ENCODE results near the gene PEAK1. TPM values are rescaled to one million over a fixed set of nuclear protein-coding genes. Genes with fewer than 3 reads are reported as not detected.

The PEAK1 gene
- total RNA-seq, 1 experiment from 2014 or later: 18.4 TPM

DNA sequence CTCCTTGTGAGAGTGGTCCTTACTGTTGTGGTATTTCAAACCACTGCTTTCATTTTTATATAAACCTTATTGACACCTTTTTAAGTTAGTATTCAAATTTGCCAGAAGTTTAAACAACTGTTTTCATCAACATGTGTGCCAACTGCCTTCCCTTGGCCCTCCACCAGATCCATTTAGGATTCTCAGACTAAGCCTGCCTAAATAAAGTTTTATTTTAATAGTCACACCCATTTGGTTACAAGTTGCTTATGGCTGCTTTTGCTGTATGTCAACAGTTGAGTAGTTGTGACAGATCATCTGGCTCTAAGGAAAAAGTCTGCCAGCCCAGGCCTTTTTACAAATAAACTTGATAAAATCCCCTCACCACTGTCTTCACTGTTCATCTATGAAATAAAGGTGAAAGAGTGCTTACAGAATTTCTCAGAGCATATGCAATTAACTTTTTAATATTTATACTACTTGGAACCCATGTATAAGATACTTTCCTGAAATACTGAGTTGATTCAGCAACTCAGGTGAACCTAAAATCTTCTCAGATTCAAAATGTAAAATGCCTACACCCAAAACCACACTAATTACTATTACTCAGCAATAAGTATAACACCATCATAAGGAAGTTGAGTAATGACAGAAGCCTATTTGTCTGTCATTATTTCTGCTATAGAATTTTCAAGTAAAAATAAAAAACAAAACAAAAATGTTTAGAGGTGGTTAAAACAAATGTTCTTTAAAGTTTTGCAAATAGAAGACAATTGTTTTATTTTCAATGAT is 35.1 kb downstream of the PEAK1 start:
- Histone ChIP-seq H3K27me3 (replicated peaks; ENCODE audit: control insufficient read depth, insufficient read depth, low read length) (no peaks in the 10 kb centered on the region), H3K9me3 (no peaks in the 10 kb centered on the region), H3K4me1 (no peaks in the 10 kb centered on the region), H3K4me3 (ENCODE audit: low read depth, low read length) (no peak overlapping the region), H3K36me3 (ENCODE audit: control insufficient read depth, insufficient read depth, low read length) (no peaks in the 10 kb centered on the region; the same call in 1 of the 2 replicates)
- ChIA-PET CTCF (no interaction called here), POLR2A (no interaction called here)
- intact Hi-C loops (cut with micrococcal nuclease; ENCODE audit: unreplicated experiment): no loop called here
- Mint-ChIP-seq H3K4me1 (ENCODE audit: low read depth, unreplicated experiment) (no peaks in the 10 kb centered on the region), H3K4me3 (ENCODE audit: unreplicated experiment) (no peak overlapping the region), H3K9me3 (ENCODE audit: unreplicated experiment) (no peaks in the 10 kb centered on the region), H3K36me3 (ENCODE audit: insufficient read depth, unreplicated experiment) (no peaks in the 10 kb centered on the region), H3K27me3 (ENCODE audit: insufficient read depth, unreplicated experiment) (no peaks in the 10 kb centered on the region), H3K27ac (ENCODE audit: unreplicated experiment) (no peak overlapping the region)
- DNase-seq: no peak
- TF ChIP-seq, protein P1, sequence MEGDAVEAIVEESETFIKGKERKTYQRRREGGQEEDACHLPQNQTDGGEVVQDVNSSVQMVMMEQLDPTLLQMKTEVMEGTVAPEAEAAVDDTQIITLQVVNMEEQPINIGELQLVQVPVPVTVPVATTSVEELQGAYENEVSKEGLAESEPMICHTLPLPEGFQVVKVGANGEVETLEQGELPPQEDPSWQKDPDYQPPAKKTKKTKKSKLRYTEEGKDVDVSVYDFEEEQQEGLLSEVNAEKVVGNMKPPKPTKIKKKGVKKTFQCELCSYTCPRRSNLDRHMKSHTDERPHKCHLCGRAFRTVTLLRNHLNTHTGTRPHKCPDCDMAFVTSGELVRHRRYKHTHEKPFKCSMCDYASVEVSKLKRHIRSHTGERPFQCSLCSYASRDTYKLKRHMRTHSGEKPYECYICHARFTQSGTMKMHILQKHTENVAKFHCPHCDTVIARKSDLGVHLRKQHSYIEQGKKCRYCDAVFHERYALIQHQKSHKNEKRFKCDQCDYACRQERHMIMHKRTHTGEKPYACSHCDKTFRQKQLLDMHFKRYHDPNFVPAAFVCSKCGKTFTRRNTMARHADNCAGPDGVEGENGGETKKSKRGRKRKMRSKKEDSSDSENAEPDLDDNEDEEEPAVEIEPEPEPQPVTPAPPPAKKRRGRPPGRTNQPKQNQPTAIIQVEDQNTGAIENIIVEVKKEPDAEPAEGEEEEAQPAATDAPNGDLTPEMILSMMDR (IDR thresholded peaks at IDR 0.05; ENCODE audit: insufficient read depth in 1 of 2, low read depth in 1 of 2, low read length in 1 of 2, severe bottlenecking in 1 of 2, unreplicated experiment in 1 of 2): no peak
- no TSS peak for BruUV-seq (replicated peaks)

DNA sequence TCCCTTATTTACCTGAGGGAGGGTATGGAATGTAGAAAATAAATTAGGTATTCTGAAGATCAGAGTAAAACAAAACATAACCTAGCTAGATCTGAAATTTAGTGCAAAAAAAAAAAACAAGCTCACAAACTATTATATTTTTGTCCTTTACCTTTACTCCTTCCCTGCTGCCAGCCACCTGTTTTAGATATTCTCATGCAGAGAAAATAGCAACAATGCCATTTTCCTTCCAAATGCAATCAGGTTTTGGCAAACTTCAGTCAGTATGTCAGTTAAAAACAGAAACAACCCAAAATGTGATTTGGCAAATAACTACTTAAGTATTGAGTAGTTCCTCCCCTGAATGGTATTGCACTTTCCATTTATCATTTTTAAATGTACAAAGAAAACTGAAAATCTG is 35.8 kb downstream of the PEAK1 start:
- intact Hi-C loops (cut with micrococcal nuclease; ENCODE audit: unreplicated experiment): no loop called here
- Histone ChIP-seq H3K36me3 (ENCODE audit: control insufficient read depth, insufficient read depth, low read length) (no peaks in the 10 kb centered on the region; the same call in 1 of the 2 replicates), H3K4me1 (no peaks in the 10 kb centered on the region), H3K4me3 (ENCODE audit: low read depth, low read length) (no peak overlapping the region), H3K9me3 (no peaks in the 10 kb centered on the region), H3K27me3 (replicated peaks; ENCODE audit: control insufficient read depth, insufficient read depth, low read length) (no peaks in the 10 kb centered on the region)
- no peaks in the 10 kb centered on the region for H3K36me3 Mint-ChIP-seq (ENCODE audit: insufficient read depth, unreplicated experiment)
- POLR2A ChIA-PET: no interaction called here
- no peak for DNase-seq
- no peaks in the 10 kb centered on the region for H3K27me3 Mint-ChIP-seq (ENCODE audit: insufficient read depth, unreplicated experiment)
- H3K4me3 Mint-ChIP-seq (ENCODE audit: unreplicated experiment): no peak overlapping the region
- CTCF ChIA-PET: no interaction called here
- H3K9me3 Mint-ChIP-seq (ENCODE audit: unreplicated experiment): no peaks in the 10 kb centered on the region
- BruUV-seq (replicated peaks): no TSS peak
- TF ChIP-seq, protein P1 (IDR thresholded peaks at IDR 0.05; ENCODE audit: insufficient read depth in 1 of 2, low read depth in 1 of 2, low read length in 1 of 2, severe bottlenecking in 1 of 2, unreplicated experiment in 1 of 2): no peak
- H3K4me1 Mint-ChIP-seq (ENCODE audit: low read depth, unreplicated experiment): no peaks in the 10 kb centered on the region
- no peak overlapping the region for H3K27ac Mint-ChIP-seq (ENCODE audit: unreplicated experiment)

DNA sequence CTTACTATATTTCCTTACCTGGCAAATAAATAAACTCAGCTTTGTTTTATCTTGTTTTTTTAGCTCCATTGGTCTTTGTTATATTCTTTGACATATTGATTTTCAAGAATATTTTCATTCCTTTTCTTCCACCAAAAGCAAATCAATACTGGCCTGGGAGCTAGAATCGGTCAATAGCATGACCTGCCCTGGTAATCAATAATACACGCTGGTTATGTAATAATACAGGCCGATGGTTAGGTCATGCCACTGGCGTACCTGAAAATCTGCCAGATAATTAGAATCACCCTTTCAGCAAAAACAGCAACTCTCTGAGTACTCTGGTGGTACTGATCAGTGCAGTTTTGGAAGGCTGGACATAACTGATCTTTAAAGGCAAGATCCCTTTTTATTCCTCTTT is 39.9 kb downstream of the PEAK1 start:
- no peak overlapping the region for H3K4me3 ChIP-seq (ENCODE audit: low read depth, low read length)
- Mint-ChIP-seq H3K4me1 (ENCODE audit: low read depth, unreplicated experiment) (no peaks in the 10 kb centered on the region), H3K27me3 (ENCODE audit: insufficient read depth, unreplicated experiment) (no peaks in the 10 kb centered on the region), H3K9me3 (ENCODE audit: unreplicated experiment) (no peaks in the 10 kb centered on the region), H3K36me3 (ENCODE audit: insufficient read depth, unreplicated experiment) (no peaks in the 10 kb centered on the region), H3K27ac (ENCODE audit: unreplicated experiment) (no peak overlapping the region), H3K4me3 (ENCODE audit: unreplicated experiment) (no peak overlapping the region)
- POLR2A ChIA-PET: no interaction called here
- no peaks in the 10 kb centered on the region for H3K9me3 ChIP-seq
- BruUV-seq (replicated peaks): no TSS peak
- DNase-seq: no peak
- TF ChIP-seq, protein P1 (IDR thresholded peaks at IDR 0.05; ENCODE audit: insufficient read depth in 1 of 2, low read depth in 1 of 2, low read length in 1 of 2, severe bottlenecking in 1 of 2, unreplicated experiment in 1 of 2): no peak
- intact Hi-C loops (cut with micrococcal nuclease; ENCODE audit: unreplicated experiment): no loop called here
- no peaks in the 10 kb centered on the region for H3K27me3 ChIP-seq (replicated peaks; ENCODE audit: control insufficient read depth, insufficient read depth, low read length)
- H3K36me3 ChIP-seq (ENCODE audit: control insufficient read depth, insufficient read depth, low read length): no peaks in the 10 kb centered on the region
- H3K4me1 ChIP-seq: no peaks in the 10 kb centered on the region
- CTCF ChIA-PET: no interaction called here
